Common myeloid progenitor, CD34-positive (primary cell): ENCODE data around the gene PDS5A.

Experiments
- CTCF ChIA-PET: fragments of 350-600 bp; sonication (Branson Sonifier 250); formaldehyde crosslinking; loops from one replicate; lab custom pipeline; 2021; ENCODE audit warnings: antibody characterized with exemption; lab: Charles Lee
- POLR2A ChIA-PET: fragments of 350-600 bp; sonication (Branson Sonifier 250); formaldehyde crosslinking; loops from one replicate; lab custom pipeline; 2021; ENCODE audit warnings: antibody characterized with exemption; lab: Charles Lee
- DNase-seq, 3 donors: peaks; one replicate each; pipeline versions ENCODE4 v3.0.0 to v3.0.0-alpha.2; 2013
- H3K27ac ChIP-seq, 2 experiments: 1 replicate in 1 of 2; 2 replicates in 1 of 2; pipeline ENCODE4 v1.7.0; 2013; ENCODE audit warnings: inconsistent platforms in 2 of 2, low read length in 2 of 2, mild to moderate bottlenecking in 2 of 2, low read depth in 1 of 2, moderate library complexity in 1 of 2; ENCODE audit not compliant: severe bottlenecking in 2 of 2, insufficient read depth in 1 of 2, poor library complexity in 1 of 2
- H3K27me3 ChIP-seq, 5 experiments: replicated peaks in 2 of 5; 1 replicate in 3 of 5; 2 replicates in 2 of 5; pipeline versions ENCODE4 v1.6.1 to v1.7.0; 2013; ENCODE audit warnings: low read length in 4 of 5, mild to moderate bottlenecking in 2 of 5, moderate library complexity in 2 of 5, inconsistent platforms in 1 of 5; ENCODE audit not compliant: insufficient read depth in 5 of 5, control insufficient read depth in 4 of 5
- H3K36me3 ChIP-seq, 4 experiments: 1 replicate in 2 of 4; 2 replicates in 2 of 4; pipeline versions ENCODE4 v1.6.1 to v1.7.0; 2013; ENCODE audit warnings: low read length in 3 of 4, control low read depth in 1 of 4, mild to moderate bottlenecking in 1 of 4; ENCODE audit not compliant: control insufficient read depth in 4 of 4, insufficient read depth in 4 of 4
- H3K4me1 ChIP-seq, 4 experiments: 1 replicate in 3 of 4; 2 replicates in 1 of 4; pipeline versions ENCODE4 v1.6.1 to v1.7.1; 2013; ENCODE audit warnings: low read length in 3 of 4, mild to moderate bottlenecking in 3 of 4, control low read depth in 1 of 4, inconsistent platforms in 1 of 4, moderate library complexity in 1 of 4; ENCODE audit not compliant: control insufficient read depth in 4 of 4, insufficient read depth in 4 of 4; ENCODE audit errors: control extremely low read depth in 1 of 4
- H3K4me3 ChIP-seq, 7 experiments: 1 replicate in 4 of 7; 2 replicates in 3 of 7; pipeline versions ENCODE4 v1.5.1 to v1.7.0; 2013; ENCODE audit warnings: mild to moderate bottlenecking in 7 of 7, low read length in 6 of 7, moderate library complexity in 6 of 7, inconsistent platforms in 2 of 7, low read depth in 2 of 7, control low read depth in 1 of 7; ENCODE audit not compliant: insufficient read depth in 4 of 7, control insufficient read depth in 1 of 7; ENCODE audit errors: extremely low read depth in 1 of 7
- H3K9me3 ChIP-seq, 5 experiments: 1 replicate in 4 of 5; 2 replicates in 1 of 5; pipeline versions ENCODE4 v1.6.1 to v1.7.1; 2013; ENCODE audit warnings: low read length in 4 of 5, mild to moderate bottlenecking in 2 of 5, inconsistent platforms in 1 of 5, low read depth in 1 of 5, moderate library complexity in 1 of 5; ENCODE audit not compliant: control insufficient read depth in 4 of 5, insufficient read depth in 2 of 5; ENCODE audit errors: control extremely low read depth in 1 of 5
- WGBS: methylation state at CpG from one replicate; pipeline ENCODE4 v1.1.5; 2013; ENCODE audit not compliant: insufficient coverage; 5-methylcytosine and 5-hydroxymethylcytosine counted together

Gene PDS5A

DNA sequence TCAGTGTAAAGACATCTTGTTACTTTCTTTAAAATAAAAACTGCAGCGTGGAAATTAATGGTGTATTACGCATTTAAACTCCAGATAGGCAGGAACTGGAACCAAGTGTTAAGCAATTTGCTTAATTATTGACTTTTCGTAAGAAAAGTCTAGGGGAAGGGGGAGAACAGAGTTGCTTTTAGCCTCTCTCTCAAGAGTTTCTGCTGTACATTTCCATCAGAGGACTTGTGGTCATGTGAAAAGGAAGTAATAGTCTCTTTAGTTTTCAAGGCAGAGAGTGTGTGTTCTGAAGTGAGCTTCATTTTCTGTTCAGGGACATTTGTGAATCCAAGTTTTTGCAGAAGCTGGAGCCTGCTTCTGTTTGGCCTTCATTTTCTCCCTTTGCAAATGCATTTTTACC, 152.6 kb downstream of the PDS5A start:
- Histone ChIP-seq H3K9me3 (no peaks in the 10 kb centered on the region), H3K27me3 (no peaks in the 10 kb centered on the region), H3K4me1 (peaks cover 2 to 17% (median 7%) of the 10 kb centered on the region in 4 experiments), H3K4me3 (no peak overlapping the region), H3K27ac (peak overlapping the region in 1 of 2 experiments; percentile 37), H3K36me3 (peaks cover 10 to 54% (median 26%) of the 10 kb centered on the region in 4 experiments)
- WGBS = 67% methylated on average over 3 of the region's 3 CpGs
- ChIA-PET CTCF (interaction anchor here (1.3 to 1.8 kb wide), 2 partner anchors 10 to 14 kb away, joined by 3 to 5 read pairs; no protein-coding TSS in a partner anchor), POLR2A (interaction anchor here (0.7 kb wide), 1 partner anchor 151 kb away, joined by 3 read pairs; no protein-coding TSS in a partner anchor)
- DNase-seq = peak in 2 of 3 donors; percentile 55 to 69

DNA sequence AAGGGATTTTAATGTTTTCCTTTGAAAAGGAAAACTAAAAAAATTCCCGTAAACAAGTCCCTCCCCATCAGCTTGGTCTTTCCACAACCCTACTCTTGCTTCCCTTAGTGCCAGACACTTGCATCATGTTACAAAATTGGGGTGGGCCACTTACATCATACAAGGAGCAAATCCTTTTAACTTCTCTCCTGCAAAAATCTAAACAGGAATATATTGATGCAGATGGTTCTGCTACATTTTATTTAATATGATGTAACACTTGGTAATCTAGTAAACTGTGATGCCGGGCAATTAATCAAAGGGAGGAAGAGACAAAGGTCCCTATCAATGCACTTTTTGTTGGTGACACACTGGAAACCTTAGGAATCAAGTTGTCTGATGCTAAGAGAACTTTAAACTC, 154.5 kb downstream of the PDS5A start:
- CTCF ChIA-PET = interaction anchor here (0.7 kb wide), 1 partner anchor 8 kb away, joined by 3 read pairs; no protein-coding TSS in a partner anchor
- Histone ChIP-seq H3K9me3 (no peaks in the 10 kb centered on the region), H3K4me3 (no peak overlapping the region), H3K4me1 (peaks cover 2 to 17% (median 7%) of the 10 kb centered on the region in 4 experiments), H3K27ac (no peak overlapping the region), H3K36me3 (peaks cover 4 to 39% (median 14%) of the 10 kb centered on the region in 4 experiments), H3K27me3 (no peaks in the 10 kb centered on the region)
- POLR2A ChIA-PET = no interaction called here
- no CpG with 5 or more reads among the region's 2 CpGs for WGBS
- DNase-seq = no peak

DNA sequence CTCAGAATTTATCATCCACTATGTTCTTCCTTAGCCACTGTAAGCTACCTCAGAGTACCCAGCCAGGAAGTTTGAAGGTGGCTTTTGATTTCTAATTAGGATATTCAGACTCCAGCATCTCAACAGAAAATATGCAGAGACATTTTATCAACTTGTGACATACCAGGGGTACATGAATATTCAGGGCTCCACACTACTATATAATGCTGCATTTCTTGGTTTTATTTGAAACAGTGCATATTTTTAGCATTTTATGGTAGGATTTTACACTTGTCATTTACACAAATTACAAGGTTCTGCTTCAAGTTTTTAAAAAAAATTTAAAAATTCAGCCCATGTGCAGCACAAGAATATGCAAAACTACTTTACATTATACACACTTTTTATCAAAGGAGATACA, 155.0 kb downstream of the PDS5A start:
- Histone ChIP-seq H3K27me3 (no peaks in the 10 kb centered on the region), H3K4me3 (no peak overlapping the region), H3K4me1 (peaks cover 2 to 17% (median 7%) of the 10 kb centered on the region in 4 experiments), H3K36me3 (peaks cover 1 to 33% (median 11%) of the 10 kb centered on the region in 4 experiments), H3K27ac (no peak overlapping the region), H3K9me3 (no peaks in the 10 kb centered on the region)
- ChIA-PET CTCF (interaction anchor here (0.7 kb wide), 1 partner anchor 8 kb away, joined by 3 read pairs; no protein-coding TSS in a partner anchor), POLR2A (no interaction called here)
- no peak for DNase-seq

DNA sequence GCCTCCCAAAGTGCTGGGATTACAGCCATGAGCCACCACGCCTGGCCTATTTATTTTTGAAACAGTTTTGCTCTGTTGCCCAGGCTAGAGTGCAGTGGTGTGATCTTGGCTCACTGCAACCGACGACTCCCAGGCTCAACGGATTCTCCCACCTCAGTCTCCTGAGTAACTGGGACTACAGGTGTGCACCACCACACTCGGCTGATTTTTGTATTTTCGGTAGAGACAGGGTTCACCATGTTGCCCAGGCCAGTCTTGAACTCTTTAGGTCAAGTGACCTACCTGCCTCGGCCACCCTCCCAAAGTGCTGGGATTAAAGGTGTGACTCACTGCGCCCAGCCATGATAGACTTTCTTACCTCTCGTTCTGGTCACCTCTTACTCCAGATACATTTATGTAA, 155.8 kb downstream of the PDS5A start:
- CTCF ChIA-PET = no interaction called here
- 99% methylated on average over 9 of the region's 9 CpGs for WGBS

DNA sequence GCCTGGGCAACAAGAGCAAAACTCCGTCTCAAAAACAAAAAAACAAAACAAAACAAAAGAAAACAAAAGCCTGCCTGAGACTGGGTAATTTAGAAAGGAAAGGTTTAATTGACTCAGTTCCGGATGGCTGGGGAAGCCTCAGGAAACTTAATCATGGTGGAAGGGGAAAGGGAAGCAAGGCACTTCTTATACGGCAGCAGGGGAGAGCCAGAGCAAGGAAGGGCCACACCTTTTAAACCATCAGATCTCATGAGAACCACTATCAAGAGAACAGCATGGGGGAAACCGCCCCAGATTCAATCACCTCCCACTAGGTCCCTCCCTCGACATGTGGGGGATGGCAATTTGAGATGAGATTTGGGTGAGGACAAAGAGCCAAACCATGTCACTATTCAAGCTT, 157.5 kb downstream of the PDS5A start:
- POLR2A ChIA-PET = no interaction called here
- CTCF ChIA-PET = no interaction called here

More for the DNA sequence above, 155.8 kb downstream of the PDS5A start:
- no peaks in the 10 kb centered on the region for H3K27me3 ChIP-seq
- no peak for DNase-seq
- no peak overlapping the region for H3K4me3 ChIP-seq
- H3K36me3 ChIP-seq = peaks cover 0 to 27% (median 8%) of the 10 kb centered on the region in 4 experiments
- POLR2A ChIA-PET = no interaction called here
- no peak overlapping the region for H3K27ac ChIP-seq
- no peaks in the 10 kb centered on the region for H3K9me3 ChIP-seq
- H3K4me1 ChIP-seq = peaks cover 2 to 17% (median 7%) of the 10 kb centered on the region in 4 experiments

GRCh38 chr4:39818646-39819045, 159.1 kb downstream of the PDS5A start:
- WGBS = 79% methylated on average over 5 of the region's 5 CpGs
- CTCF ChIA-PET = interaction anchor here (0.7 to 0.9 kb wide), 2 partner anchors 62 to 349 kb away, joined by 3 read pairs; no protein-coding TSS in a partner anchor
- Histone ChIP-seq H3K27me3 (no peaks in the 10 kb centered on the region), H3K9me3 (no peaks in the 10 kb centered on the region), H3K4me3 (no peak overlapping the region), H3K4me1 (no peaks in the 10 kb centered on the region), H3K27ac (no peak overlapping the region), H3K36me3 (peaks cover 0 to 18% (median 4%) of the 10 kb centered on the region in 4 experiments)
- DNase-seq = no peak
- POLR2A ChIA-PET = no interaction called here

More for the DNA sequence above, 157.5 kb downstream of the PDS5A start:
- Histone ChIP-seq H3K4me1 (peaks cover 0 to 7% (median 1%) of the 10 kb centered on the region in 4 experiments), H3K9me3 (no peaks in the 10 kb centered on the region), H3K36me3 (peaks cover 0 to 24% (median 6%) of the 10 kb centered on the region in 4 experiments), H3K27ac (no peak overlapping the region), H3K27me3 (no peaks in the 10 kb centered on the region), H3K4me3 (no peak overlapping the region)
- WGBS = 100% methylated on average over 1 of the region's 5 CpGs
- no peak for DNase-seq

- Histone ChIP-seq H3K36me3 (no peaks in the 10 kb centered on the region), H3K27me3 (no peaks in the 10 kb centered on the region), H3K27ac (no peak overlapping the region), H3K4me1 (no peaks in the 10 kb centered on the region), H3K9me3 (no peaks in the 10 kb centered on the region), H3K4me3 (no peak overlapping the region)
- peak; percentile 59 to 83 (median 61) for DNase-seq
- ChIA-PET CTCF (no interaction called here), POLR2A (no interaction called here)
- WGBS = 96% methylated on average over 3 of the region's 7 CpGs
Measured at GRCh38 chr4:39814403-39815185, 163.1 kb downstream of the PDS5A start.
